Natural killer cell (primary cell): ENCODE results near the gene SMCHD1. TPM values are rescaled to one million over a fixed set of nuclear protein-coding genes. Genes with fewer than 3 reads are reported as not detected.

Source experiments
- ATAC-seq, 3 donors: fragments of 150-1000 bp in 2 of 3; fragments of 200-7000 bp in 1 of 3; cut with Tn5 transposase; 1 replicate in 1 of 3; 2 replicates in 2 of 3; pipeline ENCODE4 v1.10.0; 2021; ENCODE audit warnings: mild to moderate bottlenecking in 2 of 3, moderate library complexity in 2 of 3
- DNase-seq, 2 donors: peaks; one replicate each; pipeline versions ENCODE4 v3.0.0 to v3.0.0-alpha.2; 2013 to 2021; ENCODE audit warnings: mixed read lengths in 1 of 2
- H3K27ac ChIP-seq: one replicate; pipeline ENCODE4 v1.5.1; 2013; ENCODE audit warnings: mild to moderate bottlenecking, low read length
- H3K27me3 ChIP-seq: one replicate; pipeline ENCODE4 v1.6.1; 2013; ENCODE audit warnings: low read length; ENCODE audit not compliant: control insufficient read depth, insufficient read depth
- H3K36me3 ChIP-seq: one replicate; pipeline ENCODE4 v1.6.1; 2013; ENCODE audit warnings: low read length; ENCODE audit not compliant: control insufficient read depth, insufficient read depth
- H3K4me1 ChIP-seq: one replicate; pipeline ENCODE4 v1.6.1; 2013; ENCODE audit warnings: low read length; ENCODE audit not compliant: control insufficient read depth, insufficient read depth
- H3K4me3 ChIP-seq: one replicate; pipeline ENCODE4 v1.5.1; 2013; ENCODE audit warnings: low read length
- H3K9me3 ChIP-seq: one replicate; pipeline ENCODE4 v1.6.1; 2013; ENCODE audit warnings: low read length; ENCODE audit not compliant: control insufficient read depth, insufficient read depth
- H3K27ac Mint-ChIP-seq, 2 donors: one replicate each; pipeline ENCODE4 v1.8.0; 2022; ENCODE audit warnings: mild to moderate bottlenecking in 2 of 2, mixed read lengths in 2 of 2, moderate library complexity in 1 of 2
- H3K27me3 Mint-ChIP-seq, 2 donors: one replicate each; pipeline ENCODE4 v1.8.0; 2022; ENCODE audit warnings: low read depth in 2 of 2, mixed read lengths in 2 of 2
- H3K36me3 Mint-ChIP-seq: one replicate; pipeline ENCODE4 v1.8.0; 2022; ENCODE audit warnings: mixed read lengths
- H3K4me1 Mint-ChIP-seq, 2 donors: one replicate each; pipeline ENCODE4 v1.8.0; 2022; ENCODE audit warnings: mixed read lengths in 2 of 2
- H3K4me3 Mint-ChIP-seq: one replicate; pipeline ENCODE4 v1.8.0; 2022; ENCODE audit warnings: mild to moderate bottlenecking, moderate library complexity, mixed read lengths
- H3K9me3 Mint-ChIP-seq, 2 donors: one replicate each; pipeline ENCODE4 v1.8.0; 2022; ENCODE audit warnings: mixed read lengths in 2 of 2
- CTCF ChIP-seq: fragments of 200-600 bp; IDR thresholded peaks from one replicate; pipeline ENCODE4 v1.8.0; 2022; ENCODE audit warnings: antibody characterized with exemption
- WGBS: methylation state at CpG from one replicate; pipeline ENCODE4 v1.1.7; 2013; ENCODE audit warnings: missing lambda C conversion rate; ENCODE audit not compliant: insufficient coverage; 5-methylcytosine and 5-hydroxymethylcytosine counted together
- intact Hi-C: fragments of 100-400 bp; cut with micrococcal nuclease; formaldehyde crosslinking; loops from one replicate; pipeline ENCODE4 v1.14.2; 2022
- total RNA-seq, 4 donors: library from RNA; stranded (reverse); fragments of 120-200 nt in 1 of 4; gene quantifications; one replicate each; pipeline versions ENCODE4 v1.2.3 to v1.2.4, GENCODE V29; 2013 to 2022

SMCHD1 gene
- total RNA-seq, 3 donors from 2014 or later (not counting 1 experiment from before 2014, with no cell fraction given) = 200 to 240 (median 203) TPM

GRCh38 chr18:2746274-2746673, 90.7 kb downstream of the SMCHD1 start:
- Mint-ChIP-seq H3K9me3 (no peaks in the 10 kb centered on the region), H3K4me1 (peaks cover 7 to 22% of the 10 kb centered on the region in 2 donors), H3K36me3 (peaks cover 29% of the 10 kb centered on the region), H3K27ac (peak overlapping the region in 1 of 2 donors; percentile 37), H3K27me3 (no peaks in the 10 kb centered on the region), H3K4me3 (no peak overlapping the region)
- Histone ChIP-seq H3K4me3 (no peak overlapping the region), H3K27me3 (no peaks in the 10 kb centered on the region), H3K9me3 (no peaks in the 10 kb centered on the region), H3K27ac (no peak overlapping the region), H3K4me1 (no peaks in the 10 kb centered on the region), H3K36me3 (peaks cover 90% of the 10 kb centered on the region)
- TF ChIP-seq CTCF = no peak
- intact Hi-C loops = no loop called here
- DNase-seq (no peak), ATAC-seq (no peak)

- Mint-ChIP-seq H3K27me3 (no peaks in the 10 kb centered on the region), H3K9me3 (no peaks in the 10 kb centered on the region), H3K4me3 (no peak overlapping the region), H3K4me1 (peaks cover 11 to 19% of the 10 kb centered on the region in 2 donors), H3K36me3 (peaks cover 8% of the 10 kb centered on the region), H3K27ac (peak overlapping the region; percentile 65 to 70)
- Histone ChIP-seq H3K36me3 (peaks cover 61% of the 10 kb centered on the region), H3K27ac (no peak overlapping the region), H3K4me3 (no peak overlapping the region), H3K27me3 (no peaks in the 10 kb centered on the region), H3K4me1 (no peaks in the 10 kb centered on the region), H3K9me3 (no peaks in the 10 kb centered on the region)
- intact Hi-C loops = no loop called here
- no peak for DNase-seq
- TF ChIP-seq CTCF = no peak
- ATAC-seq = no peak
- no CpG with 5 or more reads among the region's 1 CpG for WGBS
These were observed 102.8 kb downstream of the SMCHD1 start for GRCh38 chr18:2758309-2758708.

GRCh38 chr18:2774669-2775068, 119.1 kb downstream of the SMCHD1 start:
- no peaks in the 10 kb centered on the region for H3K27me3 ChIP-seq
- no peak overlapping the region for H3K27ac ChIP-seq
- H3K36me3 ChIP-seq = peaks cover 92% of the 10 kb centered on the region
- Mint-ChIP-seq H3K27me3 (no peaks in the 10 kb centered on the region), H3K4me1 (no peaks in the 10 kb centered on the region), H3K4me3 (no peak overlapping the region), H3K9me3 (no peaks in the 10 kb centered on the region), H3K27ac (peak overlapping the region; percentile 42 to 48), H3K36me3 (peaks cover 21% of the 10 kb centered on the region)
- ATAC-seq = no peak
- intact Hi-C loops = no loop called here
- no peaks in the 10 kb centered on the region for H3K4me1 ChIP-seq
- no peak overlapping the region for H3K4me3 ChIP-seq
- no peaks in the 10 kb centered on the region for H3K9me3 ChIP-seq
- no peak for DNase-seq
- no peak for TF ChIP-seq CTCF
- WGBS = 100% methylated on average over 2 of the region's 2 CpGs

GRCh38 chr18:2776601-2777000, 121.1 kb downstream of the SMCHD1 start:
- Histone ChIP-seq H3K4me1 (no peaks in the 10 kb centered on the region), H3K36me3 (peaks cover 87% of the 10 kb centered on the region), H3K9me3 (no peaks in the 10 kb centered on the region), H3K27ac (no peak overlapping the region), H3K4me3 (no peak overlapping the region), H3K27me3 (no peaks in the 10 kb centered on the region)
- WGBS = 67% methylated on average over 1 of the region's 3 CpGs
- H3K27ac Mint-ChIP-seq = no peak overlapping the region
- H3K9me3 Mint-ChIP-seq = no peaks in the 10 kb centered on the region
- TF ChIP-seq CTCF = no peak
- H3K4me1 Mint-ChIP-seq = peaks cover 0 to 7% of the 10 kb centered on the region in 2 donors
- no peaks in the 10 kb centered on the region for H3K27me3 Mint-ChIP-seq
- intact Hi-C loops = no loop called here
- H3K36me3 Mint-ChIP-seq = peaks cover 5% of the 10 kb centered on the region
- H3K4me3 Mint-ChIP-seq = no peak overlapping the region
- ATAC-seq (no peak), DNase-seq (no peak)
